Esophagus squamous epithelium (tissue), 5 donors: Measurements from ENCODE around the gene HECTD1. TPM values are rescaled to one million over a fixed set of nuclear protein-coding genes. Genes with fewer than 3 reads are reported as not detected.

Experiments
- DNase-seq: peaks from one replicate; lab custom pipeline; 2025; lab: John Stamatoyannopoulos, UW
- H3K27ac ChIP-seq, 4 donors: fragments of 200-600 bp; sonication (generic); one replicate each; pipeline ENCODE4 v1.5.1; 2016 to 2019; ENCODE audit warnings: mild to moderate bottlenecking in 1 of 4
- H3K27me3 ChIP-seq, 4 donors: fragments of 200-600 bp; sonication (generic); 1 replicate in 3 of 4; 2 replicates in 1 of 4; pipeline versions ENCODE4 v1.5.1 to v1.6.0; 2017 to 2021; ENCODE audit warnings: antibody characterized with exemption in 1 of 4
- H3K36me3 ChIP-seq, 3 donors: fragments of 200-600 bp; sonication (generic); one replicate each; pipeline ENCODE4 v1.5.1; 2016 to 2019
- H3K4me1 ChIP-seq, 3 donors: fragments of 200-600 bp; sonication (generic); one replicate each; pipeline ENCODE4 v1.5.1; 2017 to 2019
- H3K4me3 ChIP-seq, 4 donors: fragments of 200-600 bp; sonication (generic); 1 replicate in 3 of 4; 2 replicates in 1 of 4; pipeline ENCODE4 v1.5.1; 2016 to 2019; ENCODE audit warnings: mild to moderate bottlenecking in 2 of 4, moderate library complexity in 1 of 4
- H3K9me3 ChIP-seq, 3 donors: fragments of 200-600 bp; sonication (generic); one replicate each; pipeline ENCODE4 v1.5.1; 2016 to 2019
- POLR2A ChIP-seq, 4 donors: fragments of 450-650 bp; IDR thresholded peaks; one replicate each; pipeline ENCODE4 v1.6.1; 2017; ENCODE audit warnings: antibody characterized with exemption in 4 of 4, mild to moderate bottlenecking in 4 of 4, moderate library complexity in 3 of 4
- WGBS, 2 donors: methylation state at CpG; one replicate each; pipeline ENCODE4 v1.1.5; 2018; 5-methylcytosine and 5-hydroxymethylcytosine counted together
- intact Hi-C: fragments of 100-400 bp; cut with DNase I; formaldehyde crosslinking; loops from one replicate; pipeline ENCODE4 v1.15.0; 2022
- total RNA-seq, 4 donors: library from RNA; depleted of rRNA; stranded (reverse); fragments of >200 nt; gene quantifications; one replicate each; pipeline ENCODE4 v1.1.0, GENCODE V29; 2016
- TF ChIP-seq, protein P1 (sequence below), 6 experiments: fragments of 450-650 bp in 4 of 6; fragments of 200-600 bp in 2 of 6; sonication (generic) in 2 of 6; IDR thresholded peaks; one replicate each; pipeline ENCODE4 v1.5.1; 2016 to 2019; ENCODE audit warnings: antibody characterized with exemption in 6 of 6, mild to moderate bottlenecking in 4 of 6, moderate library complexity in 4 of 6
- donor health status: DM: yes; HTN: yes; CAD: no.

HECTD1 gene
- total RNA-seq, 4 donors from 2014 or later, result 175 to 250 (median 194) TPM

DNA sequence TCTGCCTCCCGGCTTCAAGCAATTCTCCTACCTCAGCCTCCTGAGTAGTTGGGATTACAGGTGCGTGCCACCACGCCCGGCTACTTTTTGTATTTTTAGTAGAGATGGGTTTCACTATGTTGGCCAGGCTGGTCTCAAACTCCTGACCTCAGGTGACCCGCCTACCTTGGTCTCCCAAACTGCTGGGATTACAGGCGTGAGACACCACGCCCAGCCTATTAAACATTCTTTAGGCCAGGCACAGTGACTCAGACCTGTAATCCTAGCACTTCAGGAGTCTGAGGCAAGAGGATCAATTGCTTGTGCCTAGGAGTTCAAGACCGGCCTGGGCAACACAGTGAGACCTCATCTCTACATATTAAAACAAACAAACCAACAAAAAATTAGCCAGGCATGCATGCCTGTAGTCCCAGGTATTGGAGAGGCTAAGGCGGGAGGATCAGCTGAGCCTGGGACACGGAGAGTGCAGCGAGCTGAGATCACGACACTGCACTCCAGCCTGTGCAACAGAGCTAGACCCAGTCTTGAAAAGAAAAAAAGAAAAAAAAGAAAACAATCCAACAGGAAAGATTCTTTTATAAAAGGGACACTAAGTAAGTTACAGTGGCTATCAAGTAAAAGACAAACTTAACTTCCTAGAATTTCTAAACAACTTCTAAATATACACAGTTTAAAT lies 70.2 kb downstream of the HECTD1 start:
- TF ChIP-seq POLR2A (IDR thresholded peaks at IDR 0.05), result no peak
- TF ChIP-seq, protein P1, sequence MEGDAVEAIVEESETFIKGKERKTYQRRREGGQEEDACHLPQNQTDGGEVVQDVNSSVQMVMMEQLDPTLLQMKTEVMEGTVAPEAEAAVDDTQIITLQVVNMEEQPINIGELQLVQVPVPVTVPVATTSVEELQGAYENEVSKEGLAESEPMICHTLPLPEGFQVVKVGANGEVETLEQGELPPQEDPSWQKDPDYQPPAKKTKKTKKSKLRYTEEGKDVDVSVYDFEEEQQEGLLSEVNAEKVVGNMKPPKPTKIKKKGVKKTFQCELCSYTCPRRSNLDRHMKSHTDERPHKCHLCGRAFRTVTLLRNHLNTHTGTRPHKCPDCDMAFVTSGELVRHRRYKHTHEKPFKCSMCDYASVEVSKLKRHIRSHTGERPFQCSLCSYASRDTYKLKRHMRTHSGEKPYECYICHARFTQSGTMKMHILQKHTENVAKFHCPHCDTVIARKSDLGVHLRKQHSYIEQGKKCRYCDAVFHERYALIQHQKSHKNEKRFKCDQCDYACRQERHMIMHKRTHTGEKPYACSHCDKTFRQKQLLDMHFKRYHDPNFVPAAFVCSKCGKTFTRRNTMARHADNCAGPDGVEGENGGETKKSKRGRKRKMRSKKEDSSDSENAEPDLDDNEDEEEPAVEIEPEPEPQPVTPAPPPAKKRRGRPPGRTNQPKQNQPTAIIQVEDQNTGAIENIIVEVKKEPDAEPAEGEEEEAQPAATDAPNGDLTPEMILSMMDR (IDR thresholded peaks at IDR 0.05), result no peak
- 91 to 92% methylated on average over 5 to 11 of the region's 12 CpGs for WGBS, 2 donors

DNA sequence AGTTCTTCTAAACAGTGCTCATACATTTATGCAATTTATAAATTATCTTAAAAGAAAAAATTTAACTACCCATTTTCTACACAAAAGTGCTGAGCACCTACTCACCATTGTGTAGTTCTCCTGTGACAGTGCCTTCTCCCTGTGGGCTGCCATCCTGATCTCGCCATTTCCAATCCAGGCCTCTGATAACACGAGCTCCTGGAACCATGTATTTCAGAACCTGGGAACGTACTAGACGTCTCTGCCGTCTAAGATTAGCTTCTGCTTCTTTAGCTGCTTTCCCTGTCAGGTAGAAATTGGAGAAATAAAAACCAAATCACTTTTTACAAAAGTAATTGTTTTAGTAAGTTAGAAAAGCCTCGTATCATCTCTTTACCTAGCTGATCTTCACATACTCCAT lies 74.5 kb downstream of the HECTD1 start:
- Histone ChIP-seq H3K27ac (no peak overlapping the region), H3K27me3 (no peaks in the 10 kb centered on the region), H3K4me1 (no peaks in the 10 kb centered on the region), H3K4me3 (no peak overlapping the region), H3K9me3 (no peaks in the 10 kb centered on the region), H3K36me3 (peaks cover 5 to 100% (median 27%) of the 10 kb centered on the region in 3 donors)
- TF ChIP-seq POLR2A (IDR thresholded peaks at IDR 0.05), result no peak
- TF ChIP-seq, protein P1 (IDR thresholded peaks at IDR 0.05), result no peak
- DNase-seq, result no peak
- intact Hi-C loops, result no loop called here
- 92% methylated on average over 6 of the region's 6 CpGs for WGBS, 2 donors

More for the DNA sequence above, 70.2 kb downstream of the HECTD1 start:
- Histone ChIP-seq H3K27me3 (no peaks in the 10 kb centered on the region), H3K4me1 (no peaks in the 10 kb centered on the region), H3K36me3 (peaks cover 8 to 100% (median 31%) of the 10 kb centered on the region in 3 donors), H3K4me3 (no peak overlapping the region), H3K27ac (no peak overlapping the region), H3K9me3 (no peaks in the 10 kb centered on the region)
- no peak for DNase-seq
- intact Hi-C loops, result no loop called here

DNA sequence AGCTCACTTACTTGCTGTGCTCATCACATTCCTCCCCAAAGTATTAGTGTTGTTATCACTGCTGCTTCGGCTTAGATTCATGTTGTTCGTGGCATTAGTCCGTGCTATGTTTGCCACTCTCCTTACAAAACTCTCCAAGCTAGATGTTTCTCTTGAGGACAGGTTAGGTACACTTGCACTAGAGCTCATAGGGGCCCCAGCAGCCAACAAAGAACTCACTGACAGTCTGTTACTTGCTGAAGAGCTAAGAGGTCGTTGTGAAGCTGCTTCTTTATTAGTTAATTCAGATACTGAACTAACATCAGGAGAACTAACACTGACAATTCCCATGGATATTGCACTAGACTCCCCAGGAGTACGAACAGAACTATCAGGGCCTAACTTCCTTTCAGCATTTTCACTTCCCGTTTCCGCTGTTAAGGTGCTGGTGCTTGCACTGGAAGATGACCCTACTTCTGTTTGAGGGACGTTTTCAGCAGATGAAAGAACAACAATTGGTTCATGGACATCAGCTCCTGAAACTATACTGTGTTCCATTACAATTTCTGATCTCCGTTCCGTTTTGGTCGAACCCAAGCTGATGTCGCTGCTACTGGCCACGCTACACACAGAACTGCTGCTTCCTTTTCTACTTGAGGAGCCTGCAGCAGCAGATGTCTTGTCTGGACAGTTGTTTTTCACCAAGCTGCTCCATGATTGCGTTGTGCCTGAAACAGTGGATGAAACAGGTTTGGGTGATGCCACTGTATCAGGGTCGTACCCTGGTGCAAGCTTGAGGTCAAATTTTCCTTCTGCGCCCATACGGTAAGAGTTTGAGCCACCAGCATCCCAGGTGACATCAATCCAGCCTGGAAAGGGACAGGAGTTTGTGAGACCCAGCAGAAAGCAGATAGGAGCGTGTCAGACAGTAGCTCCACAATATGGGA lies 78.7 kb downstream of the HECTD1 start:
- Histone ChIP-seq H3K36me3 (peaks cover 0 to 100% (median 12%) of the 10 kb centered on the region in 3 donors), H3K27me3 (no peaks in the 10 kb centered on the region), H3K4me3 (no peak overlapping the region), H3K27ac (no peak overlapping the region), H3K9me3 (no peaks in the 10 kb centered on the region), H3K4me1 (no peaks in the 10 kb centered on the region)
- TF ChIP-seq, protein P1 (IDR thresholded peaks at IDR 0.05), result no peak
- no peak for TF ChIP-seq POLR2A (IDR thresholded peaks at IDR 0.05)
- DNase-seq, result no peak
- intact Hi-C loops, result no loop called here
- 85 to 89% methylated on average over 18 of the region's 18 CpGs for WGBS, 2 donors

DNA sequence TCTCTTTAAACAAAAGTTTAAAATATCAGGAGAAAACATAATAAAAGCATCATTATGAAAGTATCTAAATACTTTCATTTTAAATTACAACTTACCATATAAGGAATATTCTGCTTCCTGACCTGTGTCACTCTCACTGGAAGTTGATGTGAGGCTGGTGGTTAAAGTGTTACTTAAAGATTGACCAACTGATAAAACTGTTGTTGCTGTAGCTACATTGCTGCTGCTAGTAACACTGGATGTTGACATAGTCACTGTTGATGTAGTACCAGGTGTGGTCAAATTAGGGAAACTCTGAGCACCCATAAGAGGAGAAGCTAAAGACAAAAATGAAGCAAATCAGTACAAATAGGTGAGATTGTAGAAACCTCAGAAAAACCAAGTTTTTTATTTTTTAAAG lies 79.9 kb downstream of the HECTD1 start:
- no peaks in the 10 kb centered on the region for H3K4me1 ChIP-seq
- H3K36me3 ChIP-seq, result peaks cover 0 to 100% (median 6%) of the 10 kb centered on the region in 3 donors
- no peak for DNase-seq
- no peak overlapping the region for H3K27ac ChIP-seq
- TF ChIP-seq, protein P1 (IDR thresholded peaks at IDR 0.05), result no peak
- no peak for TF ChIP-seq POLR2A (IDR thresholded peaks at IDR 0.05)
- no peak overlapping the region for H3K4me3 ChIP-seq
- no peaks in the 10 kb centered on the region for H3K9me3 ChIP-seq
- H3K27me3 ChIP-seq, result no peaks in the 10 kb centered on the region
- intact Hi-C loops, result no loop called here

DNA sequence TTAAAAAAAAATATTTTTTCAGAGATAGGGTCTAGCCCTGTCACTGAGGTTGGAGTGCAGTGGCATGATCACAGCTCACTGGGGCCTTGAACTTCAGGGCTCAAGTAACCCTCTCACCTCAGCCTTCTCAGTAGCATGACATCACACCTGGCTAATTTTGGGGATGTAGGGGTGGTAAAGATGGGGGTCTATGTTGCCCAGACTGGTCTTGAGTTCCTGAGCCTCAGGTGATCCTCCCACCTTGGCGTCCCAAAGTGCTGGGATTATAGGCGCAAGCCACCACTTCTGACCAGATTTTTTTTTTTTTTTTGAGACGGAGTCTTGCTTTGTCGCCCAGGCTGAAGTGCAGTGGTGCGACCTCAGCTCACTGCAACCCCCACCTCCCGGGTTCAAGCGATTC lies 80.9 kb downstream of the HECTD1 start:
- peaks cover 7 to 100% (median 15%) of the 10 kb centered on the region in 3 donors for H3K36me3 ChIP-seq
- H3K9me3 ChIP-seq, result no peaks in the 10 kb centered on the region
- TF ChIP-seq, protein P1 (IDR thresholded peaks at IDR 0.05), result no peak
- no peak for TF ChIP-seq POLR2A (IDR thresholded peaks at IDR 0.05)
- no peak overlapping the region for H3K4me3 ChIP-seq
- DNase-seq, result no peak
- no peak overlapping the region for H3K27ac ChIP-seq
- H3K4me1 ChIP-seq, result no peaks in the 10 kb centered on the region
- WGBS, 2 donors, result 93 to 98% methylated on average over 6 to 7 of the region's 7 CpGs
- intact Hi-C loops, result no loop called here
- no peaks in the 10 kb centered on the region for H3K27me3 ChIP-seq
